Stomach smooth muscle (tissue), 2 donors: ENCODE measurements around the gene SSR2.
A peak's percentile ranks its signal among the peaks of the same experiment; 100 is the strongest.
"Not testable (repeated sequence)": the region's sequence is repeated elsewhere in the genome, so short reads cannot be mapped to it uniquely, and the experiment has no call there.

Experiments used
- H3K27ac ChIP-seq: one replicate; pipeline ENCODE4 v1.7.0; 2013; ENCODE audit warnings: mild to moderate bottlenecking, low read length, inconsistent platforms
- H3K27me3 ChIP-seq, 2 donors: one replicate each; pipeline ENCODE4 v1.7.0; 2013; ENCODE audit warnings: low read length in 2 of 2; ENCODE audit not compliant: insufficient read depth in 2 of 2, control insufficient read depth in 1 of 2
- H3K36me3 ChIP-seq, 2 donors: one replicate each; pipeline ENCODE4 v1.7.0; 2013; ENCODE audit warnings: low read length in 2 of 2; ENCODE audit not compliant: control insufficient read depth in 2 of 2, insufficient read depth in 2 of 2
- H3K4me1 ChIP-seq: one replicate; pipeline ENCODE4 v1.7.0; 2013; ENCODE audit warnings: low read length; ENCODE audit not compliant: control insufficient read depth, insufficient read depth
- H3K4me3 ChIP-seq, 2 donors: one replicate each; pipeline ENCODE4 v1.7.0; 2013; ENCODE audit warnings: low read length in 2 of 2
- H3K9ac ChIP-seq, 2 donors: one replicate each; pipeline ENCODE4 v1.7.0; 2013; ENCODE audit warnings: low read length in 2 of 2, mild to moderate bottlenecking in 1 of 2
- H3K9me3 ChIP-seq, 2 donors: one replicate each; pipeline ENCODE4 v1.7.0; 2013; ENCODE audit warnings: low read length in 2 of 2; ENCODE audit not compliant: control insufficient read depth in 2 of 2
- donor health status: healthy.
- donor health status: Pancreatic carcinoma.

Gene SSR2

GRCh38 chr1:155990005-155990739 is 30.6 kb downstream of the SSR2 start:
- no peaks in the 10 kb centered on the region for H3K9me3 ChIP-seq
- no peak overlapping the region for H3K27ac ChIP-seq
- no peak overlapping the region for H3K4me3 ChIP-seq
- H3K4me1 ChIP-seq: peaks cover 11% of the 10 kb centered on the region
- no peaks in the 10 kb centered on the region for H3K27me3 ChIP-seq
- no peak overlapping the region for H3K9ac ChIP-seq
- H3K36me3 ChIP-seq: no peaks in the 10 kb centered on the region

- Histone ChIP-seq H3K27ac (peak overlapping the region; percentile 18), H3K9ac (peak overlapping the region; percentile 74 to 79), H3K4me3 (peak overlapping the region; percentile 88 to 90), H3K36me3 (no peaks in the 10 kb centered on the region), H3K9me3 (no peaks in the 10 kb centered on the region), H3K4me1 (peaks cover 12% of the 10 kb centered on the region), H3K27me3 (no peaks in the 10 kb centered on the region)
Measured at GRCh38 chr1:155989242-155990004, 31.3 kb downstream of the SSR2 start.

GRCh38 chr1:155984903-155985645 is 35.7 kb downstream of the SSR2 start:
- not testable (repeated sequence) for H3K9me3 ChIP-seq, H3K27ac ChIP-seq, H3K4me3 ChIP-seq, H3K9ac ChIP-seq, H3K36me3 ChIP-seq, H3K27me3 ChIP-seq
- peaks cover 45% of the 10 kb centered on the region for H3K4me1 ChIP-seq

- H3K27ac ChIP-seq: peak overlapping the region; percentile 62
- H3K9ac ChIP-seq: no peak overlapping the region
- no peaks in the 10 kb centered on the region for H3K36me3 ChIP-seq
- H3K27me3 ChIP-seq: no peaks in the 10 kb centered on the region
- no peak overlapping the region for H3K4me3 ChIP-seq
- peaks cover 48% of the 10 kb centered on the region for H3K4me1 ChIP-seq
- no peaks in the 10 kb centered on the region for H3K9me3 ChIP-seq
Measured at GRCh38 chr1:155984341-155984740, 36.4 kb downstream of the SSR2 start.

GRCh38 chr1:155983191-155984024 is 37.3 kb downstream of the SSR2 start:
- peak overlapping the region; percentile 62 for H3K27ac ChIP-seq
- H3K4me1 ChIP-seq: peaks cover 52% of the 10 kb centered on the region
- no peaks in the 10 kb centered on the region for H3K27me3 ChIP-seq
- H3K36me3 ChIP-seq: no peaks in the 10 kb centered on the region
- H3K9ac ChIP-seq: peak overlapping the region; percentile 16 to 47
- H3K4me3 ChIP-seq: peak overlapping the region in 1 of 2 donors; percentile 63
- H3K9me3 ChIP-seq: no peaks in the 10 kb centered on the region

GRCh38 chr1:155982106-155982505 is 38.6 kb downstream of the SSR2 start:
- Histone ChIP-seq H3K4me1 (peaks cover 60% of the 10 kb centered on the region), H3K9ac (peak overlapping the region in 1 of 2 donors; percentile 16), H3K4me3 (peak overlapping the region in 1 of 2 donors; percentile 85), H3K36me3 (no peaks in the 10 kb centered on the region), H3K27me3 (no peaks in the 10 kb centered on the region), H3K27ac (peak overlapping the region; percentile 41), H3K9me3 (no peaks in the 10 kb centered on the region)

GRCh38 chr1:155981266-155982088 is 39.3 kb downstream of the SSR2 start:
- Histone ChIP-seq H3K27me3 (no peaks in the 10 kb centered on the region), H3K9ac (peak overlapping the region in 1 of 2 donors; percentile 29), H3K9me3 (no peaks in the 10 kb centered on the region), H3K27ac (peak overlapping the region; percentile 88), H3K4me3 (peak overlapping the region; percentile 39 to 85), H3K36me3 (no peaks in the 10 kb centered on the region), H3K4me1 (peaks cover 66% of the 10 kb centered on the region)

GRCh38 chr1:155979597-155980343 is 41.0 kb downstream of the SSR2 start:
- H3K4me1 ChIP-seq: peaks cover 80% of the 10 kb centered on the region
- H3K4me3 ChIP-seq: peak overlapping the region; percentile 85
- H3K9me3 ChIP-seq: no peaks in the 10 kb centered on the region
- peak overlapping the region; percentile 84 to 86 for H3K9ac ChIP-seq
- H3K36me3 ChIP-seq: no peaks in the 10 kb centered on the region
- H3K27me3 ChIP-seq: no peaks in the 10 kb centered on the region
- H3K27ac ChIP-seq: peak overlapping the region; percentile 88

- Histone ChIP-seq H3K36me3 (no peaks in the 10 kb centered on the region), H3K9ac (peak overlapping the region; percentile 84 to 86), H3K27me3 (no peaks in the 10 kb centered on the region), H3K27ac (peak overlapping the region; percentile 88), H3K4me3 (peak overlapping the region; percentile 85), H3K9me3 (no peaks in the 10 kb centered on the region), H3K4me1 (peaks cover 87% of the 10 kb centered on the region)
Measured at GRCh38 chr1:155978973-155979429, 41.8 kb downstream of the SSR2 start.
